ENCODE results near the gene MACROH2A2. TPM values are rescaled to one million over a fixed set of nuclear protein-coding genes. Genes with fewer than 3 reads are reported as not detected.

MACROH2A2 gene
- total RNA-seq, 1 experiment from 2014 or later: 11.3 TPM

DNA sequence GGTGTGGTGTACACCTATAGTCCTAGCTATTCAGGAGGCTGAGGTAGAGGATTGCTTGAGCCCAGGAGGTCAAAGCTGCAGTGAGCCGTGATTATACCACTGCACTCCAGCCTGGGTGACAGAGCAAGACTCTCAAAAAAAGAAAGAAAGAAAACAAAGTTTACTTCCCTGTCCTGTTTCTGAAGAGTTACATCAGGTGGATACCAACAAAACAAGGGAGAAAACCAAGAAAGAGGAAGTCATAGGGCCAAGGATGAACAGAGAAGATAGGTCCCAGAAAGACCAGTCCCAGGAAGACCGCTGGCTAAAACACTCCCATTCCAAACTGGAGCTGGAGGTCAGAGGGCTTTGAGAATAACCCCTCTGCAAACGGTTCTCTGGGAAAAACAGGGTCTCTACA is 13.5 kb downstream of the MACROH2A2 start:
- TF ChIP-seq, protein P1, sequence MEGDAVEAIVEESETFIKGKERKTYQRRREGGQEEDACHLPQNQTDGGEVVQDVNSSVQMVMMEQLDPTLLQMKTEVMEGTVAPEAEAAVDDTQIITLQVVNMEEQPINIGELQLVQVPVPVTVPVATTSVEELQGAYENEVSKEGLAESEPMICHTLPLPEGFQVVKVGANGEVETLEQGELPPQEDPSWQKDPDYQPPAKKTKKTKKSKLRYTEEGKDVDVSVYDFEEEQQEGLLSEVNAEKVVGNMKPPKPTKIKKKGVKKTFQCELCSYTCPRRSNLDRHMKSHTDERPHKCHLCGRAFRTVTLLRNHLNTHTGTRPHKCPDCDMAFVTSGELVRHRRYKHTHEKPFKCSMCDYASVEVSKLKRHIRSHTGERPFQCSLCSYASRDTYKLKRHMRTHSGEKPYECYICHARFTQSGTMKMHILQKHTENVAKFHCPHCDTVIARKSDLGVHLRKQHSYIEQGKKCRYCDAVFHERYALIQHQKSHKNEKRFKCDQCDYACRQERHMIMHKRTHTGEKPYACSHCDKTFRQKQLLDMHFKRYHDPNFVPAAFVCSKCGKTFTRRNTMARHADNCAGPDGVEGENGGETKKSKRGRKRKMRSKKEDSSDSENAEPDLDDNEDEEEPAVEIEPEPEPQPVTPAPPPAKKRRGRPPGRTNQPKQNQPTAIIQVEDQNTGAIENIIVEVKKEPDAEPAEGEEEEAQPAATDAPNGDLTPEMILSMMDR (conservative IDR thresholded peaks at IDR 0.05): no peak
- Histone ChIP-seq H3K56ac (ENCODE audit: insufficient read length, low read depth, low read length) (no peak overlapping the region), H3K79me1 (ENCODE audit: insufficient read depth, low read depth, low read length, poor library complexity, severe bottlenecking) (no peaks in the 10 kb centered on the region), H4K8ac (replicated peaks; ENCODE audit: insufficient read length, low read depth, low read length) (no peak overlapping the region), H2BK15ac (ENCODE audit: low read depth, low read length) (no peak overlapping the region), H3K27ac (ENCODE audit: insufficient read length, low read depth, low read length) (no peak overlapping the region), H2BK5ac (ENCODE audit: insufficient read length, low read length) (no peak overlapping the region), H3K27me3 (ENCODE audit: insufficient read depth, low read length) (no peaks in the 10 kb centered on the region), H3K9me3 (ENCODE audit: control insufficient read depth, low read depth, low read length) (no peaks in the 10 kb centered on the region), H3K23ac (ENCODE audit: insufficient read length, low read depth, low read length) (no peak overlapping the region), H2AFZ (ENCODE audit: low read length) (no peak overlapping the region), H3K4me1 (ENCODE audit: insufficient read depth, low read length) (no peaks in the 10 kb centered on the region), H3K14ac (ENCODE audit: insufficient read depth, low read length) (no peak overlapping the region), H3K4ac (ENCODE audit: low read depth, low read length) (no peak overlapping the region), H3T11ph (ENCODE audit: low read length) (no peak overlapping the region), H3K4me2 (ENCODE audit: insufficient read depth, insufficient read length, low read length) (no peak overlapping the region), H2BK120ac (ENCODE audit: low read depth, low read length, poor library complexity, severe bottlenecking) (no peak overlapping the region), H3K9ac (ENCODE audit: extremely low read depth, insufficient read length, low read length) (no peak overlapping the region), H2AK5ac (ENCODE audit: insufficient read length, low read length) (no peak overlapping the region), H4K20me1 (ENCODE audit: control insufficient read depth, insufficient read depth, insufficient read length) (no peaks in the 10 kb centered on the region), H3K18ac (ENCODE audit: insufficient read length, low read depth, low read length) (no peak overlapping the region), H4K5ac (ENCODE audit: insufficient read length, low read depth, low read length) (no peak overlapping the region), H4K91ac (ENCODE audit: insufficient read length, low read depth, low read length) (no peak overlapping the region), H3K79me2 (ENCODE audit: insufficient read depth, low read length) (no peaks in the 10 kb centered on the region), H2BK20ac (ENCODE audit: low read depth, low read length, poor library complexity, severe bottlenecking) (no peak overlapping the region), H2BK12ac (ENCODE audit: insufficient read length, low read depth, low read length) (no peak overlapping the region), H3K23me2 (ENCODE audit: insufficient read length, low read depth, low read length, poor library complexity, severe bottlenecking) (no peaks in the 10 kb centered on the region)
- H3K27ac Mint-ChIP-seq: no peak overlapping the region
- no peak for DNase-seq
- WGBS (ENCODE audit: extremely low coverage, insufficient read length, low lambda C conversion rate): no CpG with 5 or more reads among the region's 3 CpGs
- peaks cover 3 to 6% of the 10 kb centered on the region in 2 experiments for H3K4me1 Mint-ChIP-seq
- H3K4me3 Mint-ChIP-seq: no peak overlapping the region
- no peaks in the 10 kb centered on the region for H3K9me3 Mint-ChIP-seq
- no peaks in the 10 kb centered on the region; a peak in 3 of 7 replicates for H3K36me3 Mint-ChIP-seq (ENCODE audit: insufficient read depth in 1 of 3, low read depth in 3 of 3)
- peaks cover 18% of the 10 kb centered on the region for H3K27me3 Mint-ChIP-seq (ENCODE audit: low read depth)

Measured in H9 (cell line).